K562 (cell line): ENCODE data around the gene RHD. TPM values are rescaled to one million over a fixed set of nuclear protein-coding genes. Genes with fewer than 3 reads are reported as not detected.

Source experiments
- CBFA2T2 ChIP-seq: fragments of 450-650 bp; conservative IDR thresholded peaks from 2 replicates; pipeline ENCODE4 v1.6.1; 2017; ENCODE audit warnings: mild to moderate bottlenecking
- CBFA2T3 ChIP-seq: fragments of 450-650 bp; IDR thresholded peaks from 2 replicates; pipeline ENCODE4 v1.6.1; 2017
- CTCFL ChIP-seq: IDR thresholded peaks from 2 replicates; pipeline ENCODE4 v1.6.1; 2011; ENCODE audit warnings: borderline replicate concordance, low read depth, mild to moderate bottlenecking, moderate library complexity, low read length; ENCODE audit not compliant: insufficient read depth, poor library complexity, severe bottlenecking
- DPF2 ChIP-seq: fragments of 450-650 bp; IDR thresholded peaks from 2 replicates; pipeline ENCODE4 v1.6.1; 2016
- JUND ChIP-seq, 2 experiments: IDR thresholded peaks; 2 replicates in 1 of 2; 3 replicates in 1 of 2; pipeline ENCODE4 v1.6.1; 2011; ENCODE audit warnings: borderline replicate concordance in 2 of 2, low read depth in 2 of 2, low read length in 2 of 2, improper control_type of control experiment in 1 of 2, missing biosample characterization in 1 of 2, missing genetic modification characterization in 1 of 2, missing genetic modification reagents in 1 of 2
- L3MBTL2 ChIP-seq: fragments of 450-650 bp; IDR thresholded peaks from 2 replicates; pipeline ENCODE4 v1.6.1; 2016; ENCODE audit warnings: mild to moderate bottlenecking, moderate library complexity
- MGA ChIP-seq: fragments of 450-650 bp; IDR thresholded peaks from 2 replicates; pipeline ENCODE4 v1.6.1; 2016; ENCODE audit warnings: mild to moderate bottlenecking, moderate library complexity
- MYC ChIP-seq, 2 experiments: fragments of 250-450 bp in 1 of 2; sonication (Bioruptor Pico) in 1 of 2; IDR thresholded peaks; 2 replicates each; pipeline versions ENCODE4 v1.5.1 to v1.6.1; 2012 to 2021; ENCODE audit warnings: low read depth in 2 of 2, borderline replicate concordance in 1 of 2, improper control_type of control experiment in 1 of 2, low read length in 1 of 2, mild to moderate bottlenecking in 1 of 2, moderate library complexity in 1 of 2
- RCOR1 ChIP-seq, 2 experiments: IDR thresholded peaks; 2 replicates each; pipeline ENCODE4 v1.6.1; 2012; ENCODE audit warnings: low read depth in 2 of 2, low read length in 2 of 2, borderline replicate concordance in 1 of 2, improper control_type of control experiment in 1 of 2
- ZNF263 ChIP-seq: sonication (generic); formaldehyde crosslinking; IDR thresholded peaks from 2 replicates; pipeline ENCODE4 v1.8.0; 2022; ENCODE audit warnings: mild to moderate bottlenecking, missing genetic modification reagents, borderline replicate concordance
- polyA plus RNA-seq, 8 experiments: library from polyadenylated mRNA; depleted of rRNA in 4 of 8; stranded (reverse) in 5 of 8; unstranded in 3 of 8; fragments of >200 nt; fragmentation: Nextera tagmentation in 2 of 8; fragmentation: Illumina TruSeq in 1 of 8; extraction: Ambion mirVana in 2 of 8; extraction: Trizol in 1 of 8; gene quantifications; 2 replicates each; pipeline versions ENCODE4 v1.2.1 to v1.2.3, GENCODE V29; 2011 to 2014; ENCODE audit warnings: inconsistent platforms in 1 of 8, missing spikeins in 1 of 8
- total RNA-seq, 7 experiments: library from RNA; depleted of rRNA in 6 of 7; stranded (reverse); fragments of >200 nt in 6 of 7; fragmentation: Illumina TruSeq in 2 of 7; extraction: Trizol in 2 of 7; gene quantifications; 2 replicates each; pipeline versions ENCODE4 v1.2.1 to v1.2.3, GENCODE V29; 2011 to 2021; ENCODE audit warnings: low replicate concordance in 1 of 7

Gene RHD
- total and polyA plus RNA-seq, 9 of the 15 experiments (the other 6 are each of a cell fraction or from before 2014, with no cell fraction given) = 8.8 to 32.4 (median 15.0) TPM

GRCh38 chr1:25256578-25256965 lies 15.7 kb upstream of the RHD start (continued):
- TF ChIP-seq MGA = peak; percentile 25; the same call in 1 of the 2 replicates
- peak in 1 of 2 experiments; percentile 88; a peak in 2 of 4 replicates for TF ChIP-seq RCOR1 (IDR thresholded peaks at IDR 0.05; ENCODE audit: borderline replicate concordance in 1 of 2, low read depth in 2 of 2, low read length in 2 of 2)
- TF ChIP-seq JUND (IDR thresholded peaks at IDR 0.05; ENCODE audit: borderline replicate concordance, low read depth, low read length) = peak; percentile 79
- TF ChIP-seq JUND (tag; IDR thresholded peaks at IDR 0.05; ENCODE audit: borderline replicate concordance, low read depth, low read length) = peak; percentile 75; the same call in 2 of the 3 replicates
- peak; percentile 73 for TF ChIP-seq DPF2
- TF ChIP-seq L3MBTL2 = peak; percentile 61; the same call in 1 of the 2 replicates
- TF ChIP-seq ZNF263 (CRISPR knock-in tag) = no peak
- TF ChIP-seq CBFA2T2 = peak; percentile 43
- peak; percentile 63 for TF ChIP-seq CBFA2T3
- TF ChIP-seq CTCFL = no peak
- TF ChIP-seq MYC (IDR thresholded peaks at IDR 0.05; ENCODE audit: low read depth, low read length) = no peak
- no peak for TF ChIP-seq MYC (CRISPR knock-in tag; IDR thresholded peaks at IDR 0.05; ENCODE audit: borderline replicate concordance, low read depth)
